ENCODE measurements around the gene UTP11. TPM values are rescaled to one million over a fixed set of nuclear protein-coding genes. Genes with fewer than 3 reads are reported as not detected.
"Not testable (repeated sequence)": the region's sequence is repeated elsewhere in the genome, so short reads cannot be mapped to it uniquely, and the experiment has no call there.

Gene UTP11
- 44.4 TPM for polyA plus RNA-seq (2012; ENCODE audit: missing spikeins)

GRCh38 chr1:38012363-38013226 is at the start of gene UTP11:
UTP11 (plus strand) TSS chr1:38012734; CDS start chr1:38012803, 69 bp downstream.
- TF ChIP-seq POLR2AphosphoS5 (IDR thresholded peaks at IDR 0.05; ENCODE audit: low read depth, low read length) (peak; percentile 85), TAF1 (IDR thresholded peaks at IDR 0.05; ENCODE audit: borderline replicate concordance, low read depth, low read length) (peak; percentile 98), POLR2A (IDR thresholded peaks at IDR 0.05; ENCODE audit: low read depth, low read length) (peak; percentile 82; the same call in 1 of the 2 replicates)
- DNase-seq (ENCODE audit: insufficient read length) (peak; percentile 84), FAIRE-seq (peak; percentile 98)

- FAIRE-seq; DNase-seq (ENCODE audit: insufficient read length): not testable (repeated sequence)
Measured at GRCh38 chr1:37964106-37964505, 48.4 kb upstream of the UTP11 start.

GRCh38 chr1:37965301-37965700 is 47.2 kb upstream of the UTP11 start:
- DNase-seq (ENCODE audit: insufficient read length) (no peak), FAIRE-seq (no peak)
- TF ChIP-seq TAF1 (IDR thresholded peaks at IDR 0.05; ENCODE audit: borderline replicate concordance, low read depth, low read length), result no peak
- TF ChIP-seq POLR2A (IDR thresholded peaks at IDR 0.05; ENCODE audit: low read depth, low read length), result no peak
- TF ChIP-seq POLR2AphosphoS5 (IDR thresholded peaks at IDR 0.05; ENCODE audit: low read depth, low read length), result no peak

GRCh38 chr1:37973684-37974083 is 38.9 kb upstream of the UTP11 start:
- FAIRE-seq; DNase-seq (ENCODE audit: insufficient read length): not testable (repeated sequence)

GRCh38 chr1:37974567-37974966 is 38.0 kb upstream of the UTP11 start:
- no peak for TF ChIP-seq TAF1 (IDR thresholded peaks at IDR 0.05; ENCODE audit: borderline replicate concordance, low read depth, low read length)
- no peak for TF ChIP-seq POLR2AphosphoS5 (IDR thresholded peaks at IDR 0.05; ENCODE audit: low read depth, low read length)
- TF ChIP-seq POLR2A (IDR thresholded peaks at IDR 0.05; ENCODE audit: low read depth, low read length), result no peak
- FAIRE-seq (no peak), DNase-seq (ENCODE audit: insufficient read length) (no peak)

GRCh38 chr1:37975083-37975482 is 37.5 kb upstream of the UTP11 start:
- DNase-seq (ENCODE audit: insufficient read length); FAIRE-seq: not testable (repeated sequence)

GRCh38 chr1:37978541-37978940 is 34.0 kb upstream of the UTP11 start:
- DNase-seq (ENCODE audit: insufficient read length), result no peak
- no peak for FAIRE-seq
- TF ChIP-seq POLR2AphosphoS5 (IDR thresholded peaks at IDR 0.05; ENCODE audit: low read depth, low read length) (no peak), POLR2A (IDR thresholded peaks at IDR 0.05; ENCODE audit: low read depth, low read length) (no peak), TAF1 (IDR thresholded peaks at IDR 0.05; ENCODE audit: borderline replicate concordance, low read depth, low read length) (no peak)

GRCh38 chr1:37983546-37983945 is 29.0 kb upstream of the UTP11 start:
- no peak for FAIRE-seq
- DNase-seq (ENCODE audit: insufficient read length), result no peak
- TF ChIP-seq TAF1 (IDR thresholded peaks at IDR 0.05; ENCODE audit: borderline replicate concordance, low read depth, low read length), result no peak
- TF ChIP-seq POLR2AphosphoS5 (IDR thresholded peaks at IDR 0.05; ENCODE audit: low read depth, low read length), result no peak
- no peak for TF ChIP-seq POLR2A (IDR thresholded peaks at IDR 0.05; ENCODE audit: low read depth, low read length)

GRCh38 chr1:37987679-37988078 is 24.9 kb upstream of the UTP11 start:
- no peak for FAIRE-seq
- TF ChIP-seq POLR2AphosphoS5 (IDR thresholded peaks at IDR 0.05; ENCODE audit: low read depth, low read length) (no peak), TAF1 (IDR thresholded peaks at IDR 0.05; ENCODE audit: borderline replicate concordance, low read depth, low read length) (no peak)

GRCh38 chr1:37989361-37989930 is 23.1 kb upstream of the UTP11 start:
- TF ChIP-seq POLR2A (IDR thresholded peaks at IDR 0.05; ENCODE audit: low read depth, low read length) (no peak), TAF1 (IDR thresholded peaks at IDR 0.05; ENCODE audit: borderline replicate concordance, low read depth, low read length) (no peak), POLR2AphosphoS5 (IDR thresholded peaks at IDR 0.05; ENCODE audit: low read depth, low read length) (no peak)
- DNase-seq (ENCODE audit: insufficient read length) (no peak), FAIRE-seq (peak; percentile 30)

More at GRCh38 chr1:37987679-37988078, 24.9 kb upstream of the UTP11 start:
- no peak for DNase-seq (ENCODE audit: insufficient read length)

- peak; percentile 73 for FAIRE-seq
- TF ChIP-seq TAF1 (IDR thresholded peaks at IDR 0.05; ENCODE audit: borderline replicate concordance, low read depth, low read length) (no peak), POLR2AphosphoS5 (IDR thresholded peaks at IDR 0.05; ENCODE audit: low read depth, low read length) (no peak), POLR2A (IDR thresholded peaks at IDR 0.05; ENCODE audit: low read depth, low read length) (no peak)
- no peak for DNase-seq (ENCODE audit: insufficient read length)
Measured at GRCh38 chr1:37994886-37995566, 17.5 kb upstream of the UTP11 start.

GRCh38 chr1:37995751-37996345 is 16.7 kb upstream of the UTP11 start:
- FAIRE-seq (peak; percentile 78), DNase-seq (ENCODE audit: insufficient read length) (no peak)
- TF ChIP-seq POLR2A (IDR thresholded peaks at IDR 0.05; ENCODE audit: low read depth, low read length) (peak; percentile 61; the same call in 1 of the 2 replicates), TAF1 (IDR thresholded peaks at IDR 0.05; ENCODE audit: borderline replicate concordance, low read depth, low read length) (no peak), POLR2AphosphoS5 (IDR thresholded peaks at IDR 0.05; ENCODE audit: low read depth, low read length) (0 out of 2 replicates have a peak, but pooled peaks have one; percentile 50)

All from GM12892 (cell line).